GM19043 (cell line): ENCODE results near the gene TNIP2.
"Not testable (repeated sequence)": the region's sequence is repeated elsewhere in the genome, so short reads cannot be mapped to it uniquely, and the experiment has no call there.

Experiments used
- ATAC-seq: cut with Tn5 transposase; IDR thresholded peaks from one replicate; pipeline ENCODE4 v1.9.1; 2021; ENCODE audit warnings: low read depth; ENCODE audit not compliant: unreplicated experiment

Gene TNIP2

DNA sequence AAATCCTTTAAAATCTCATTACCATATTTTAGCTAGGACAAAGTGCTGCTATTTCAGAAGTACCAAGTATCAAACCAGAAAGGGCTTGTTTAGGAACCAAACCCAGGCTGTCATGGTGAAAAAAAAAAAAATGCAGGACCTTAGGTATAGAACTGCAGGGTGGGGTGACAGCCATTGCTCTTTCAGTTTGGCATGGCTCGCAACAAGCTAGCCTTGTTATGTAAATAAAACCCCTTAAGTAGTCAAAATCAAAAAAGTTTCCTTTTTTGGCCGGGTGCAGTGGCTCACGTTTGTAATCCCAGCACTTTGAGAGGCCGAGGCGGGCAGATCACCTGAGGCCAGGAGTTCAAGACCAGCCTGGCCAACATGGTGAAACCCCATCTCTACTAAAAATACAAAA lies 24.5 kb upstream of the TNIP2 start:
- not testable (repeated sequence) for ATAC-seq

DNA sequence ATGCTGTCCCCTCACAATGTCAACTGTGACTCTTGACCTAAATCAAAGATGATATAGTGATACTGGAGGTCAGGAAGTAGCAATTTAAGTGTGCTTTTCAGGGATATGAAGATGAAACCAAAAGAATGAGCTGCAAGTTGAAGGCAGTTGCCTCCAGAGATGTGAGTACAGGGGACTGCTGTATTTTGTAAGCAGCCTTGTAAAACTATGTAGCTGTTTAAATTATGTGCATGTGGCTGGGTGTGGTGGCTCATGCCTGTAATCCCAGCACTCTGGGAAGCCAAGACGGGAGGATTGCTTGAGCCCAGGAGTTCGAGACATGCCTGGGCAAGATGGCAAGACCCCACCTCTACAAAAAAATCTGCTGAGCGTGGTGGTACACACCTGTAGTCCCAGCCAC lies 15.1 kb upstream of the TNIP2 start:
- ATAC-seq, result no peak

DNA sequence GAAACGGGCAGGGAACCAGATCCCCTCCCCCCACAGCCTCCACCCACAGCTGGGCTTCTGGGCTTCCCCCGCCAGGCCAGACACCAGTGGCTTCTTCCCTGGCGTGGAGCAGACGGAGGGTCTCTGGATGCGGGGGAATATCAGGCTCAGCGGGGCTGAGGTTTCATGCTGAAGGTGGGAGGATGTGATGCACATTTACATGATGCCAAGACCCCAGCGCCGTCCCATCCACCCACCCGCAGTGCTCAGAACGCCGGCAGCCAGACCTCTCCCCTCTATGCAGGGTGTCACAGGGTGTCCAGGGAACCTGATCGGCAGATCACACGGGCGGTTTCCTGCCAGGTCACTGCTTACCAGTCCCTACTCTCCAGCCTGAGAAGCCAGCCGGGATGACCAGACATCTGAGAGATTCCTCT lies 12.8 kb upstream of the TNIP2 start:
- no peak for ATAC-seq

DNA sequence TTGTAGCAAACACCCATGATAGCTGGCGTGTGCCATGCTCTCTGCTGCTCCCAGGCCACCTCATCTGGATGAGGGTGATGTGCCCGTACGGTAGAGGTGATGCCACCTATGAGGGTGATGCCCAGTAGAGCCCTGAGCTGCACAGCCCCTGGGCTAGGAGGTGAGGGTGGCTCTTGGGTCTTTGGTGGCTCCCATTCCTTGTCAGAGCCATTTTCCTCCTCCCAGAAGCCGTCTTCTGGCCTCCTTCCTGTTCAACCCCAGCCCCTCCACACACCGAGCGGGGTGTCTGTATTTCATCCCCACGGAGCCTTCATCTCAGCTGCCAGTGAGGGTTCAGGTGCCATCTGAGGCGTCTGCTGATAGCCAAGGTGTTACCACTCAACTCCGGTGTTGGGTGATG lies 12.0 kb upstream of the TNIP2 start:
- ATAC-seq, result no peak

DNA sequence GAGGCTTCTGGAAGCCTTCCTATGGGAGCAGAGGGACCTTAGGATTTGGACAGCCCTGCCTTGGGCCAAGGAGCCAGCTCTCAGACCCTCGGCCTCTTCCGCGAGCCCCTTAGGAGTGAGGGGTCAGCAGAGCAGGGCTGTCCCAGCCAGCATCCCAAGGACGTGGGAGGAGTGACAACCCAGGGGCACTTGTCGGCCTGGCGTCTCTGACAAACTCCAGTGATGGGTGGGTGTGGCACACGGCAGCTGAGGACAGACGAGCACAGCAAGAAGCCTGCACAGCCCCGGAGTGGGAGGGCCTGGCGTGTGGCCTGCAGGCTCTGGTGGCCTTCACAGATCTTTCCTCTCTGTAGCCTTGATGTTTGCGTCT lies 11.6 kb upstream of the TNIP2 start:
- ATAC-seq, result no peak

DNA sequence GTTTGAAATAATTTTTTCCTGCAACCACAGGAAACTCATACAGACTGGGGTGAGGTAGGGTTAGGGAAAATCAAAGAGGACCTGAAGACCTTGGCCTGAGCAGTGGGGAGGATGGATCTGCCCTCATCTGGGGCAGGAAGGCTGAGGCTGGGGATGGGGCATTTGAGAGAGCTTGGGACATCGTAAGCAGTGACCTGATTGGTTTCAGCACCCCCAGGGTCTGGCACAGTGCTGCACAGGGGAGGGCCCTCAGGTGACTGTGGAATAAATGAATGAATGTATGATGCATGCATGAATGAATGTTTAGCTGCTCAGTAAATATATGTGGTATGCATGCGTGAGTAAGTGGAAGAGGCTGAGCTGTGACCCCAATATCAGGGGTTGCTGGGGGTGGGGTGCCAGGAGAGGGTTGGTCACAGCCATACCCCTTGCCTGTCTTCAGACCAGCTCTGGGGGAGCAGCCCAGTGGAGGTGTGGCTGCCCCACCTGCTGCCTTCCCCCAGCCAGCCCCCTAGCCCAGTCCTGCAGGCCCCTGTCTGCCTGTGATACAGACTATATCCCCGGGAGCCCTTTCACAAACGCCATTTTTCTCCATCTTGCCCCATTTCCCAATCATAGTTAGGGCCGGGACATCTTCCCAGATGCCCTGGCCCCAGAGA lies 11.0 kb upstream of the TNIP2 start:
- ATAC-seq, result no peak

DNA sequence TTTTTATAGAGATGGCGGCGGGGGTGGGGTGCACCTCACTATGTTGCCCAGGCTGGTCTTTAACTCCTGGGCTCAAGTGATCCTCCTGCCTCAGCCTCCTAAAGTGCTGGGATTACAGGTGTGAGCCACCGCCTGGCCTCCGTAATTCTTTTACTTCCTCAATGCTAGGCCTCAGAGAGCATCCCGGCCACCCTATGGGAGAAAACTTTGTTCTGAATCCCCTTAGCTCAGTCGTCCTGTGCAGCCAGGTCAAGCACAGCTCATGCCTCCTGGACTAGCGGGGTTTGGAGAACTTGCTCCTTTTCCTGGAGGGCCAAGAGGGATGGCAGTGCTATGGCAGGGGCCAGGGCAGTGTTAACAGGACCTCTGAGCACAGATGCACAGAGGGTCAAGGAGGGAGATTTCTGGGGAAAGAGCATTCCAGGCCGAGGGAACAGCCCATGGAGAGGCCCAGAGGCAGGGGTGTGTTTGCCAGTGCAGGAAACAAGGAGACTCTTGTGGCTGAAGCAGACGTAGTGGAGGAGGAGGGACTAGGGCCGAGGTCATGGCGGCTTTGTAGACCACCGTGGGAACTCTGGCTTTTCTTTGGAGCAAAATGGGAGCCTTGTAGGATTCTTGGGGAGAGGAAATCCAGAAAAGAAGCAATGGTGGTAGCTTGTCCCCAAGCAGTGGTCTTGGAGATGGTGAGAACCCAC lies 9.8 kb upstream of the TNIP2 start:
- no peak for ATAC-seq

DNA sequence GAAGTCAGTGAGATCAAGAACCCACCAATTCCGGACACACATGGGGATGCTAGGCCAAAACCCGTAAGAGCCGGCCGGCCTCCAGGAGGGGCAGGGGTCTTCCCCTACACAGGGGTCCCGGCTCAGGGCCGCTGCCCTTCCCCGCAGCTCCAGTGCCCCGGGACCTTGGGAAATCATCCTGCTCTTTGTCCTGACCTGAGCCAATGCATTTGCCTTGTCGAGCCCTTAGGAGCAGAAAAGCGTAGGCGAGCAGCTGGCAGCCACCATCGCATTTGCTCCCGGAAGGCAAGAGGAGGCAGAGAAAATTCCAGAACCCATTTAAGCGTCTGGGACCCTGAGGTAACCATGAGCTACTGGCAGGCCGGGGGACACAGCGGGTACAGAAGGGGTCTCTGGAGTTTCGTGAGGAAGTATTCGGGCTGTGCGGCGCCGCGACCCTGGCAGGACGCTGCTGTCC lies 7.4 kb upstream of the TNIP2 start:
- ATAC-seq, result no peak

DNA sequence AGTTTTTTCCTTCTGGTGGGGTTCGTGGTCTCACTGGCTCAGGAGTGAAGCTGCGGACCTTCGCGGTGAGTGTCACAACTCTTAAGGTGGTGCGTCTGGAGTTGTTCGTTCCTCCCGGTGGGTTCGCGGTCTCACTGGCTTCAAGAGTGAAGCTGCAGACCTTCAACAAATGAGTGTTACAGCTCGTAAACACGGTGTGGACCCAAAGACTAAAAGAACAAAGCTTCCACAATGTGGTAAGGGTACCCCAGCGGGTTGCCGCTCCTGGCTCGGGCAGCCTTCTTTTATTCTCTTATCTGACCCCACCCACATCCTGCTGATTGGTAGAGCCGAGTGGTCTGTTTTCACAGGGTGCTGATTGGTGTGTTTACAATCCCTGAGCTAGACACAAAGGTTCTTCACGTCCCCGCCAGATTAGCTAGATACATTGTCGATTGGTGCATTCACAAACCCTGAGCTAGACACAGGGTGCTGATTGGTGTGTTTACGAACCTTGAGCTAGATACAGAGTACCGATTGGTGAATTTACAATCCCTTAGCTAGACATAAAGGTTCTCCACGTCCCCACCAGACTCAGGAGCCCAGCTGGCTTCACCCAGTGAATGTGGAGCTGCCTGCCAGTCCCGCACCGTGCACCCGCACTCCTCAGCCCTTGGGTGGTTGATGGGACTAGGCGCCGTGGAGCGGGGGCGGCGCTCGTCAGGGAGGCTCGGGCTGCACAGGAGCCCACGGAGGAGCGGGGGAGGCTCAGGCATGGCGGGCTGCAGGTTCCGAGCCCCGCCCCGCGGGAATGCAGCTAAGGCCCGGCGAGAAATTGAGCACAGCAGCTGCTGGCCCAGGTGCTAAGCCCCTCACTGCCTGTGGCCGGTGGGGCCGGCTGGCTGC lies 6.6 kb upstream of the TNIP2 start:
- not testable (repeated sequence) for ATAC-seq

DNA sequence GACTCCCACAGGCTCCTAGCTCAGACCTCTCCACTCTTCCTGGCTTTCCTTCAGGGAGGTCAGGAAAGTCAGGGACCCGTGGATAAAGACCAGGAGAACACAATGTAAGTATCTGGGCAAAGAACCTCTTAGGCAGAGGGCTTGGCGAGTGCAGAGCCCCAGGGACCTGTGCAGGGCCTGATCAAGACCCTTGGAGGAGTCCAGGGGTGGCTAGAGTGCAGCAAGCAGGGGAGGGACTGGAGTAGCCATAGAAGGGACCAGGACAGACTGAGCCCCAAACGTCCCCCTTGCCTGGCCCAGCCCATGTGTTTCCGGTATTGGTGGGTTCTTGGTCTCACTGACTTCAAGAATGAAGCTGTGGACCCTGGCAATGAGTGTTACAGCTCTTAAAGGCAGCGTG lies 5.9 kb upstream of the TNIP2 start:
- ATAC-seq, result no peak

DNA sequence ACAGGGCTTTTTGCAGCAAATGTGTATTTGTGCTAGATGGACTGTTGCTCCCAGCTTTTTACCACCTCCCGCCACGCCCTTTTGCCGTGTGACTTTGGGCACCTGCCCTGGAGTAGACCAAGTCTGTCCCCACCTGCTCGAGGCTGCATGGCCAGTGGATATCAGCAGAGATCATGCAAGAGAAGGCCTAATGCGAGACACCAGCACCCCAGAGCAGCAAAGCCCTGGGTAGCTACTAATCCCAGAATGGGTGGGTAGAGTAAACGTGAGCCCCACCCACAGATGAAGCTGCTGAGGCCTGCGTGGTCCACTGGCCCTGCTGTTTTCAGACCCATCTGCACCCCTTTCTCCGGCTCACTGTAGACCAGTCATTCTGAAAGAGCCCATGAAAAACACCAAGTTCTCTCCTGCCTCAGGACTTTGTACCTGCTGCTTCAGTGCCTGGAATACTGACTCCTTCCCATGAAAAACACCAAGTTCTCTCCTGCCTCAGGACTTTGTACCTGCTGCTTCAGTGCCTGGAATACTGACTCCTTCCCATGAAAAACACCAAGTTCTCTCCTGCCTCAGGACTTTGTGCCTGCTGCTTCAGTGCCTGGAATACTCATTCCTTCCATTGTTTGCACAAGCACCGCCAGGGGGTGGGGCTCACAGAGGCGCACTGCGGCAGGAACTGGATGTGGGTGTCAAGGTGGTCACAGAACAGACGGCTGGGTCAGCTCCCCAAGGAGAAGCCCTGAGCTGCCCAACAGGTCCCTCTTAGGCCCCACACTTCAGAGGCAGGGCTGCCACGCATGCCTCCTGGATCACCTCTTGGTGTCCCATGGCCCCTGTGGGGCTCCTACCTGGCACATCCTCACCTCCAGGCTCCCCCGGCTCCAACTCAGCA lies 5.1 kb upstream of the TNIP2 start:
- ATAC-seq, result no peak

DNA sequence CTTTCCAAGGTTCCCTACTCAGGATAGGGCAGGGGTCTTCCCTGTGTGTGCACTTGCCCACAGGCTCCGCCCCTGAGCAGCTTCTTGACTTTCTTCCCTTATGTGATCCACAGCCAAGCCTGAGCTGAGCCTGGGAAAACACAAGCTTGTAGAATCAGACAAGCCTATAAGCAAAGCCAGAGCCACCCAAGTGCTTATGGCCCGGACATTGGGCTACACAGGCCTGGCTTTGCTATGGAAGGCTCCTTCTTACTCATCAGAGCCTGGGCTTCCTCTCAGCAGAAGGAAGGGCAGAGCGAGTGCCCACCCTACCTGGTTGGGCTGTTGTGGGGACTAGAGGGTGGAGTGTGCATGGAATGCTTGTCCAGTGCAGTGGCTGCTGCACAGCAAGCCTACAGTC lies 1.3 kb upstream of the TNIP2 start:
- ATAC-seq, result no peak

DNA sequence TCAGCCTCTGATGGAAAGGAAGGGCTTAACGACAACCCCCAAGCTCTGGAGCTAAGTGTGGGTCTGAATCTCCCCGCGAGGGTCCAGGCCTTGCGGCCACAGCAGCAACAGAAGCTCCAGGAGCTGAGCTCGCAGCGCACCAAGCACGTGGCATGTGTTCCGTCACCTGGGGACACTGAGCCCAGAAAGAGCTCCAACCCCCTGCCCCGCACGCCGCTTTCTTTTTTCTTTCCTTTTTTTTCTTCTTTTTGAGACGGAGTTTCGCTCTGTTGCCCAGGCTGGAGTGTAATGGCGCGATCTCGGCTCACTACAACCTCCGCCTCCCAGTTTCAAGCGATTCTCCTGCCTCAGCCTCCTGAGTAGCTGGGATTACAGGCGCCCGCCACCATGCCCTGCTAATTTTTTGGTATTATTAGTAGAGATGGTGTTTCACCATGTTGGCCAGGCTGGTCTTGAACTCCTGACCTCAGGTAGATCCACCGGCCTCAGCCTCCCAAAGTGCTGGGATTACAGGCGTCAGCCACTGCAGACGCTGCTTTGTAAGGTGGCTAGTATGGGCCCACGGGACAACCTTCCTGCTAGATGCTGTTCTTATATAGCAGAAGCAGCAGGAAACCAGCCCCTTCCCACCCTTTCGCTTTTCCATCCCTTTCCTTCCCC lies 685 bp upstream of the TNIP2 start:
- ATAC-seq, result no peak

DNA sequence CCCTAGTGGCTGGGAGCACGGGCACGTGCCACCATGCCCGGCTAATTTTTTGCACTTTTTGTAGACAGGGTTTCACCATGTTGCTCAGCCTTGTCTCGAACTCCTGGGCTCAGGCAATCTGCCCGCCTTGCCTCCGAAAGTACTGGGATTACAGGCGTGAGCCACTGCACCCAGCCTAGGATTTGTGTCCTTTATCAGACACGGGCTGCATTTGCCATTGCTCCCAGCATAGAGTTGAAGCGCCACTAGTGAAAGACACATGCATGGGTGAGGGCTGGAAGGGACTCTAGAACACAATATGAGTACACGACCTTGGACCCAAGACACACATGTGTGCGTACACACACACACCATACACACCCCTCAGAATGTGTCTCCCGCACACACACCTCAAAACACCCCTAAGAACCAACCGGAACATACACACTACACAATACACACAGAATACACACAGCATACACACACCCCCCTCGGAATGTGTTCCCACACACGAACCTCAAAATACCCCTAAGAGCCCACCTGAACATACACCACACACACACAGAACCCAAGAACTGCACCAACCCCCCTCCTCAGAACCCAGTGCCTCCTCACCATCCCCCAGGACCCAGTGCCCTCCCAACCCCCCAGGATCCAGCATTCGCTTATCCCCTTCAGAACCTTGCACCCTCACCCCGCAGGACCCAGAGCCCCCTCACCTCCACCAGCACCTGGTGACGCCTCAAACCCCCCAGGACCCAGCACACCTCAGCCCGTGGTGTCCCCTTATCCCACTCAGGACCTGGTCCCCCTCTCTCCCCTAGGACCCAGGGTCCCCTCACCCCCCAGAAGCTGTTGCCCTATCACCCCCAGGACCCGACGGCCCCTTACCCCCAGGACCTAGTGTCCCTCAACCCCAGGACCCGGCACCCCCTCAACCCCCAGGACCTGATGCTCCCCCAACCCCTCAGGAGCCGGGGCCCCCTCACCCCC lies 1.0 kb downstream of the TNIP2 start:
- no peak for ATAC-seq

DNA sequence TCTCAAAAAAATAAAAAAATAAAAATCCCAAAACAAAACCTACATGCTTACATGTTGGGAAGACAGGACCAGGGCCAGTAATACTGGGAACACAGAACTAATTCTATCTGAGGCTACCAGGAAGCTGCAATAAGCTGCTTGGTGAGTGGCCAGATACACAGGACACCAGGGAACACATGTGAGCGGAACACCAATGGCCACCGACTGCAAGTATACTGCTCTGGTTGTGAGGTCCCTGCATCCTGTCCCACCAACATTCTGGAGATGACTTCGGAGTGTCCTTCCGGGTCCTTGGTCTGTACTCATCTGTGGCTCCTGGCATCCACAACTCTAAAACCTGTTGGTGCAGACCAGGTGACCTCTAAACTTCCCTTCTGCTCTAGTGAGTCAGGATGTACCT lies 2.7 kb downstream of the TNIP2 start:
- ATAC-seq, result no peak

DNA sequence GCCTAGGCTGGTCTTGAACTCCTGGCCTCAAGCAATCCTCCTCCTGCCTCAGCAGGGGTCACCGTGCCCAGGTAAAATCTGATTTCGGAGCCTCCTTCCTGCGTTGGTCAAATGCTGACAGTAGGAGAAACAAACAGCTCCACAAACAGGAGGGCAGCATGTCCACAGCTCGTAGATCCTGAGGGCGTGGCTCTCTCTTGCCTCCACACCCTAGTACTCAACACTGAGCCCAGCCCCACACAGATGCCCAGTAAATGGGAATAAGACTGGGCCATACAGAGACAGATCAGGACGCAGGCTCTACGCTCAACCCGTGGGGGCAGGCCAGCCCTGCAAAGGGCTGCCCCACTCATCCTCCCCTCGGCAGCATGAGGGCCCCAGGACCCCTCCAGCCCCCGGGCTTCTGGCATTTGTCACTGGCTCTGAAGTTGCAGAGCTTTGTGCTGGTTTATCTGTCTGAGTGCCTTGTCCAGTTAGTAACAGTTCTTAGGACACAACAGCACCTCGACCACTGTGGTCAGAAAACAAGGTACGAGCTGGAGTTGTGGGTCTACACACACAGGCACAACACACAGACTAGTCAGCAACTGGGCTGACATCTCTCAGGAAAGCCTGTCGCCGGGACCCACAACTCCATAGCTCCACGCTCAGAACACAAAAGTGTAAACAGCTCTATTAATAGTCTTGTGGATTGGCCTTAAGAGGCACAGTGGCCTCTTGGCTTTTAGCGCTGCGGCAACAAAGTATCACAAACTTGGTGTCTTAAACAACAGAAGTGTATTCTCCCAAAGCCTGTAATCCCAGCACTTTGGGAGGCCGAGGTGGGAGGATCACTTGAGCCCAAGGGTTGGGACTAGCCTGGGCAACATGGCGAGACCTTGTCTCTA lies 5.2 kb downstream of the TNIP2 start:
- ATAC-seq, result no peak

DNA sequence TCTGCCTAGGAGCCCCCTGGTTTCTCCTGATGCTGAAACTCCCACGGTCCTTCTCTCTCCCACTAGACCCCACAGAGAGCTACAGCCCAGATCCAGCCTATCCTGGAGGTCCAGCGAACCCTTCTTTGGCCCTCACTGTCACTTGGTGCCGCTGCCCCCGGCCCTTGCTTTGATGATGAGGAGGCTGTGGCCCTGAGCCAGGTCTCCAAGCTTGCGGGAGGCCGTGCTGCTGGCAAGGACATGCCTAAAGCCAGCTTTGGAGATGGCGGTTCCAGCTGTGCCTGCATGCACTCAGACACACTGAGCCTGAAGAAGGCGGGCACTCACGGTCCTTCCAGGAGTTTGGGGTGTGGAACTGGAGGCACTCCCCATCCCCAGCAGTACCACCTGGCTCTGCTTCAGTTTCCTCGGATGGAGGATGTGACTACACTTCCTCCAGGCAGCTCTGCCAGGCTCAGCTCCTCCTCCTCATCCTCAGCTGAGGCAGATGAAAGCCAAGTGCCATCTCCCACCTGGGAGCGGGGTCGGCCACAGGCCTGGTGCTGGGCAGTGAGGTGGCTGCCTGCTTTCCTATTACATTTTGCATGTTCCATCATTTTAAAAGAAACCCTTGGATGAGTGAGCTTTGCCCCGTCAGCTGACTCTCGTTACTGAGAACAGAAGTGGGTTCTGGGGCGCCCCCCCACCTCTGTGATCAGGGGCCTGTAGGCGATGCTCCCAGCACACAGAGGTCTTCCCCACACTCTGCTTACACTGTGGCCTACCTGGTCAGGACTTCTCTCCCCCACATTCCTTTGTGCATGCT lies 9.0 kb downstream of the TNIP2 start:
- ATAC-seq, result no peak
